AG04450 (cell line): ENCODE measurements around the gene VIL1. TPM values are rescaled to one million over a fixed set of nuclear protein-coding genes. Genes with fewer than 3 reads are reported as not detected.

Experiments
- CTCF ChIA-PET: fragments of 300-600, 350-600 bp; formaldehyde crosslinking; extraction: SDS; loops from one replicate; lab custom pipeline; 2022; ENCODE audit warnings: antibody characterized with exemption, inconsistent platforms; lab: Charles Lee
- POLR2A ChIA-PET: fragments of 350-600 bp; formaldehyde crosslinking; extraction: SDS; loops from one replicate; lab custom pipeline; 2021; ENCODE audit warnings: antibody characterized with exemption, inconsistent platforms; lab: Yijun Ruan, JAX
- DNase-seq: peaks from one replicate; pipeline ENCODE4 v3.0.0-alpha.2; 2011; ENCODE audit warnings: low read depth, low spot score
- H3K27ac ChIP-seq: one replicate; pipeline ENCODE4 v1.5.1; 2012; ENCODE audit warnings: low read depth, low read length, control low read depth
- H3K27me3 ChIP-seq: one replicate; pipeline ENCODE4 v1.6.0; 2012; ENCODE audit warnings: low read length; ENCODE audit not compliant: control insufficient read depth, insufficient read depth
- H3K4me3 ChIP-seq: 2 replicates; pipeline ENCODE4 v1.5.1; 2011; ENCODE audit warnings: mild to moderate bottlenecking, low read depth, low read length, control low read depth
- H3K9me3 ChIP-seq: 2 replicates; pipeline ENCODE4 v1.5.1; 2012; ENCODE audit warnings: low read length; ENCODE audit not compliant: control insufficient read depth, insufficient read depth
- polyA plus RNA-seq: library from polyadenylated mRNA; depleted of rRNA; stranded (reverse); fragments of >200 nt; gene quantifications from 2 replicates; pipeline ENCODE4 v1.2.3, GENCODE V29; 2011
- TF ChIP-seq, protein P1 (sequence below): IDR thresholded peaks from 2 replicates; pipeline ENCODE4 v1.5.1; 2011; ENCODE audit warnings: low read depth, low read length, control low read depth, inconsistent platforms

VIL1 gene
- polyA plus RNA-seq, 1 experiment: not detected

DNA sequence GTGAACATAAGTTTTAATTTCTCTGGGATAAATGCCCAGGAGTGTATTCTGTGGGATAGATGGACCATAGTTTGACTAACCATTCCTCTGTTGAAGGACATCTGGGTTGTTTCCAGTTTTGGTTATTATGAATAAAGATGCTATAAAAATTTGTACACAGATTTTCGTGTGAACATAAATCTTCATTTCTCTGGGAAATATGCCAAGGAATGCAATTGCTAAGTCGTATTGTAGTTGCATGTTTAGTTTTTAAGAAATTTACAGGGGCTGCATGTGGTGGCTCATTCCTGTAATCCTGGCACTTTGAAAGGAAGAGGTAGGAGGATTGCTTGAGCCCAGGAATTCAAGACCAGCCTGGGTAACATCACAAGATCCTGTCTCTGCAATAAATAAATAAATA is 43.7 kb upstream of the VIL1 start:
- CTCF ChIA-PET: no interaction called here
- H3K27ac ChIP-seq: no peak overlapping the region
- peaks cover 2% of the 10 kb centered on the region for H3K27me3 ChIP-seq

DNA sequence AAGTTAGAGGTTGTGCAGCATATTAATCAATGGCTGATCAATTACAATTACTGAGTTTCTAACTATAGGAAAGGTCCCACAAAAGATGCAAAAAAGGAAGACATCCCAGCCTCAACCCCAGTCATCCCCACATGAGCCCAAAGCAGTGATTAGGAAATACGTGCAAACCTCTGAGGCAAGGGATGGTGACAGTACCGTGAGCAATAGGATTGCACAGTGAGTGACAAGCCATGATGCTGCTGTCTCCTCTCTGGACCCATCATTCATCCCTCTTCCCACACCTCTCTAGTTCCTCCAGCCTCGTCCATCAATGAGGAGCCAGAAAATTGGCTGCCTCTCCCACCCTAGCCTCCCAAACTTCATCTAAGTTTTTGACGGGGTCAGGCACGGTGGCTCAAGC is 40.9 kb upstream of the VIL1 start:
- H3K9me3 ChIP-seq: no peaks in the 10 kb centered on the region
- ChIA-PET CTCF (interaction anchor here (0.8 to 1.5 kb wide), 3 partner anchors 18 to 85 kb away, joined by 5 to 7 read pairs (median 6); partner anchors contain the start of gene CATIP), POLR2A (no interaction called here)
- H3K27ac ChIP-seq: no peak overlapping the region
- H3K27me3 ChIP-seq: peaks cover 15% of the 10 kb centered on the region
- no peak for DNase-seq
- no peak overlapping the region for H3K4me3 ChIP-seq
- TF ChIP-seq, protein P1, sequence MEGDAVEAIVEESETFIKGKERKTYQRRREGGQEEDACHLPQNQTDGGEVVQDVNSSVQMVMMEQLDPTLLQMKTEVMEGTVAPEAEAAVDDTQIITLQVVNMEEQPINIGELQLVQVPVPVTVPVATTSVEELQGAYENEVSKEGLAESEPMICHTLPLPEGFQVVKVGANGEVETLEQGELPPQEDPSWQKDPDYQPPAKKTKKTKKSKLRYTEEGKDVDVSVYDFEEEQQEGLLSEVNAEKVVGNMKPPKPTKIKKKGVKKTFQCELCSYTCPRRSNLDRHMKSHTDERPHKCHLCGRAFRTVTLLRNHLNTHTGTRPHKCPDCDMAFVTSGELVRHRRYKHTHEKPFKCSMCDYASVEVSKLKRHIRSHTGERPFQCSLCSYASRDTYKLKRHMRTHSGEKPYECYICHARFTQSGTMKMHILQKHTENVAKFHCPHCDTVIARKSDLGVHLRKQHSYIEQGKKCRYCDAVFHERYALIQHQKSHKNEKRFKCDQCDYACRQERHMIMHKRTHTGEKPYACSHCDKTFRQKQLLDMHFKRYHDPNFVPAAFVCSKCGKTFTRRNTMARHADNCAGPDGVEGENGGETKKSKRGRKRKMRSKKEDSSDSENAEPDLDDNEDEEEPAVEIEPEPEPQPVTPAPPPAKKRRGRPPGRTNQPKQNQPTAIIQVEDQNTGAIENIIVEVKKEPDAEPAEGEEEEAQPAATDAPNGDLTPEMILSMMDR: no peak

More for the DNA sequence above, 43.7 kb upstream of the VIL1 start:
- TF ChIP-seq, protein P1: no peak
- POLR2A ChIA-PET: interaction anchor here (0.7 kb wide), 1 partner anchor 11 kb away, joined by 6 read pairs; no protein-coding TSS in a partner anchor
- no peak for DNase-seq
- Histone ChIP-seq H3K4me3 (no peak overlapping the region), H3K9me3 (no peaks in the 10 kb centered on the region)

GRCh38 chr2:218381916-218382366 is 37.0 kb upstream of the VIL1 start, which contains the start of gene SLC11A1:
Gene SLC11A1, plus strand, starts transcription at chr2:218382273. Its CDS starts 96 bp downstream, at chr2:218382369.
- POLR2A ChIA-PET: no interaction called here
- CTCF ChIA-PET: no interaction called here
- TF ChIP-seq, protein P1: no peak

GRCh38 chr2:218382785-218383184 is 36.1 kb upstream of the VIL1 start:
- Histone ChIP-seq H3K27ac (no peak overlapping the region), H3K9me3 (peaks cover 3% of the 10 kb centered on the region; the same call in 1 of the 2 replicates), H3K27me3 (peaks cover 22% of the 10 kb centered on the region), H3K4me3 (no peak overlapping the region)
- DNase-seq: no peak
- TF ChIP-seq, protein P1: no peak
- POLR2A ChIA-PET: no interaction called here
- CTCF ChIA-PET: interaction anchor here (1.2 kb wide), 1 partner anchor 26 kb away, joined by 3 read pairs; the partner anchor contains the start of gene CATIP

More at GRCh38 chr2:218381916-218382366, 37.0 kb upstream of the VIL1 start, which contains the start of gene SLC11A1:
- Histone ChIP-seq H3K27me3 (peaks cover 22% of the 10 kb centered on the region), H3K9me3 (no peaks in the 10 kb centered on the region), H3K27ac (no peak within 1 kb of the TSS), H3K4me3 (no peak within 1 kb of the TSS)
- DNase-seq: no peak

DNA sequence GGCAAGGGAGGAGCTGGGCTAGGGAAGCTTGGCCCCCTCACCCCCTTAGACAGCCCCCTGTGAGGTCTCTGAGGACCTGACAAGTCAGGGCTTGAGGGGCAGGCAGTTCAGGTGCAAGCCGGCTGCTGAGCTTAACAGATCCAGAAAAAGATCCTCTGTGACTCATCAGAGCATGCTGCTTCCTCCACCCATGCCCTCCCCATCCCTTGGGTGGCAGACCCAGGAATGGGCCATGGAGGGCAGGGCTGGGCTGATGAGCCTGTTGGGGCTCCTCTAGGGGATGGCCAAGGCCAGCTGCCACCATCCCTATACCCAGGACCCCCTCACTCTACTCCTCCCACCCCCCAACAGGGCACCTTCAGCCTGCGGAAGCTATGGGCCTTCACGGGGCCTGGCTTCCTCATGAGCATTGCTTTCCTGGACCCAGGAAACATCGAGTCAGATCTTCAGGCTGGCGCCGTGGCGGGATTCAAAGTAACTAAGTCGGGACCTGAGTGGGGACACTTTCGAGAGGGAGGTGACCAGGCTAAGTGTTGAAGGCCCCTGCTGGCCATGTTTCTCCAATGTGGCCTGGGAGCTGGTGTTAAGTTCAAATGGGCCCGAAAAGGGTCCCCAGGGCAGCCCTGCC is 34.9 kb upstream of the VIL1 start:
- Histone ChIP-seq H3K27me3 (peaks cover 22% of the 10 kb centered on the region), H3K9me3 (peaks cover 7% of the 10 kb centered on the region; the same call in 1 of the 2 replicates), H3K4me3 (no peak overlapping the region), H3K27ac (no peak overlapping the region)
- ChIA-PET POLR2A (no interaction called here), CTCF (interaction anchor here (1.2 to 1.6 kb wide), 2 partner anchors 27 to 111 kb away, joined by 3 read pairs; partner anchors contain the start of gene CATIP)
- TF ChIP-seq, protein P1: no peak
- no peak for DNase-seq
